ENCODE data around the gene DEPP1.
"Not testable (repeated sequence)": the region's sequence is repeated elsewhere in the genome, so short reads cannot be mapped to it uniquely, and the experiment has no call there.

DNA sequence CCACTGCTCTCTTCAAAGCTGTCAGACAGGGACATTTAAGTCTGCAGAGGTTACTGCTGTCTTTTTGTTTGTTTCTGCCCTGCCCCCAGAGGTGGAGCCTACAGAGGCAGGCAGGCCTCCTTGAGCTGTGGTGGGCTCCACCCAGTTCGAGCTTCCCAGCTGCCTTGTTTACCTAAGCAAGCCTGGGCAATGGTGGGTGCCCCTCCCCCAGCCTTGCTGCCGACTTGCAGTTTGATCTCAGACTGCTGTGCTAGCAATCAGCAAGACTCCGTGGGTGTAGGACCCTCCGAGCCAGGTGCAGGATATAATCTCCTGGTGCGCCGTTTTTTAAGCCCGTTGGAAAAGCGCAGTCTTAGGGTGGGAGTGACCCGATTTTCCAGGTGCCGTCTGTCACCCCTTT is 35.9 kb upstream of the DEPP1 start:
- TF ChIP-seq ZFX (IDR thresholded peaks at IDR 0.05; ENCODE audit: borderline replicate concordance): not testable (repeated sequence)
- TF ChIP-seq, protein P1, sequence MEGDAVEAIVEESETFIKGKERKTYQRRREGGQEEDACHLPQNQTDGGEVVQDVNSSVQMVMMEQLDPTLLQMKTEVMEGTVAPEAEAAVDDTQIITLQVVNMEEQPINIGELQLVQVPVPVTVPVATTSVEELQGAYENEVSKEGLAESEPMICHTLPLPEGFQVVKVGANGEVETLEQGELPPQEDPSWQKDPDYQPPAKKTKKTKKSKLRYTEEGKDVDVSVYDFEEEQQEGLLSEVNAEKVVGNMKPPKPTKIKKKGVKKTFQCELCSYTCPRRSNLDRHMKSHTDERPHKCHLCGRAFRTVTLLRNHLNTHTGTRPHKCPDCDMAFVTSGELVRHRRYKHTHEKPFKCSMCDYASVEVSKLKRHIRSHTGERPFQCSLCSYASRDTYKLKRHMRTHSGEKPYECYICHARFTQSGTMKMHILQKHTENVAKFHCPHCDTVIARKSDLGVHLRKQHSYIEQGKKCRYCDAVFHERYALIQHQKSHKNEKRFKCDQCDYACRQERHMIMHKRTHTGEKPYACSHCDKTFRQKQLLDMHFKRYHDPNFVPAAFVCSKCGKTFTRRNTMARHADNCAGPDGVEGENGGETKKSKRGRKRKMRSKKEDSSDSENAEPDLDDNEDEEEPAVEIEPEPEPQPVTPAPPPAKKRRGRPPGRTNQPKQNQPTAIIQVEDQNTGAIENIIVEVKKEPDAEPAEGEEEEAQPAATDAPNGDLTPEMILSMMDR (IDR thresholded peaks at IDR 0.05): not testable (repeated sequence)

All from 22Rv1 (cell line).